Measurements from ENCODE around the gene CDC14A.

Gene CDC14A

GRCh38 chr1:100478816-100479215 lies 126.5 kb downstream of the CDC14A start:
- no peak for TF ChIP-seq CREB1 (IDR thresholded peaks at IDR 0.05; ENCODE audit: low read depth)
- no peak for TF ChIP-seq EP300 (IDR thresholded peaks at IDR 0.05; ENCODE audit: borderline replicate concordance)

GRCh38 chr1:100479620-100480338 lies 127.5 kb downstream of the CDC14A start:
- TF ChIP-seq MAX (IDR thresholded peaks at IDR 0.05) (no peak), YY1 (IDR thresholded peaks at IDR 0.05; ENCODE audit: low read depth) (no peak), CREB1 (IDR thresholded peaks at IDR 0.05; ENCODE audit: low read depth) (no peak), EGR1 (IDR thresholded peaks at IDR 0.05) (no peak), TEAD4 (IDR thresholded peaks at IDR 0.05) (no peak), CEBPB (IDR thresholded peaks at IDR 0.05) (no peak), USF1 (IDR thresholded peaks at IDR 0.05) (no peak), ZBTB7A (IDR thresholded peaks at IDR 0.05; ENCODE audit: low read depth) (no peak), REST (IDR thresholded peaks at IDR 0.05; ENCODE audit: low read depth) (no peak), TCF12 (IDR thresholded peaks at IDR 0.05; ENCODE audit: low read depth) (no peak), TAF1 (IDR thresholded peaks at IDR 0.05; ENCODE audit: low read depth) (no peak)

- TF ChIP-seq USF1 (IDR thresholded peaks at IDR 0.05) (no peak), TCF12 (IDR thresholded peaks at IDR 0.05; ENCODE audit: low read depth) (no peak), ZBTB7A (IDR thresholded peaks at IDR 0.05; ENCODE audit: low read depth) (no peak), FOXM1 (IDR thresholded peaks at IDR 0.05; ENCODE audit: borderline replicate concordance, low read depth) (no peak), RAD21 (IDR thresholded peaks at IDR 0.05; ENCODE audit: low read depth) (no peak), TAF1 (IDR thresholded peaks at IDR 0.05; ENCODE audit: low read depth) (no peak)
Measured at GRCh38 chr1:100481303-100481702, 129.0 kb downstream of the CDC14A start.

GRCh38 chr1:100482167-100482566 lies 129.9 kb downstream of the CDC14A start:
- no peak for TF ChIP-seq MAX (IDR thresholded peaks at IDR 0.05)
- TF ChIP-seq YY1 (IDR thresholded peaks at IDR 0.05; ENCODE audit: low read depth): no peak
- no peak for TF ChIP-seq NFIC (IDR thresholded peaks at IDR 0.05)
- no peak for TF ChIP-seq USF1 (IDR thresholded peaks at IDR 0.05)
- TF ChIP-seq TEAD4 (IDR thresholded peaks at IDR 0.05): no peak
- TF ChIP-seq REST (IDR thresholded peaks at IDR 0.05; ENCODE audit: low read depth): no peak
- no peak for TF ChIP-seq TAF1 (IDR thresholded peaks at IDR 0.05; ENCODE audit: low read depth)
- no peak for TF ChIP-seq EGR1 (IDR thresholded peaks at IDR 0.05)
- TF ChIP-seq CREB1 (IDR thresholded peaks at IDR 0.05; ENCODE audit: low read depth): no peak
- no peak for TF ChIP-seq EP300 (IDR thresholded peaks at IDR 0.05; ENCODE audit: borderline replicate concordance)
- TF ChIP-seq RAD21 (IDR thresholded peaks at IDR 0.05; ENCODE audit: low read depth): no peak
- no peak for TF ChIP-seq TCF12 (IDR thresholded peaks at IDR 0.05; ENCODE audit: low read depth)
- TF ChIP-seq CEBPB (IDR thresholded peaks at IDR 0.05): no peak

- TF ChIP-seq YY1 (IDR thresholded peaks at IDR 0.05; ENCODE audit: low read depth): no peak
- no peak for TF ChIP-seq USF1 (IDR thresholded peaks at IDR 0.05)
- no peak for TF ChIP-seq CEBPB (IDR thresholded peaks at IDR 0.05)
- no peak for TF ChIP-seq FOXM1 (IDR thresholded peaks at IDR 0.05; ENCODE audit: borderline replicate concordance, low read depth)
- no peak for TF ChIP-seq ZBTB7A (IDR thresholded peaks at IDR 0.05; ENCODE audit: low read depth)
- TF ChIP-seq TAF1 (IDR thresholded peaks at IDR 0.05; ENCODE audit: low read depth): no peak
- TF ChIP-seq MAX (IDR thresholded peaks at IDR 0.05): no peak
- TF ChIP-seq CREB1 (IDR thresholded peaks at IDR 0.05; ENCODE audit: low read depth): no peak
- no peak for TF ChIP-seq EP300 (IDR thresholded peaks at IDR 0.05; ENCODE audit: borderline replicate concordance)
Measured at GRCh38 chr1:100482748-100483147, 130.4 kb downstream of the CDC14A start.
